Transverse colon (tissue), 4 donors: ENCODE data around the gene TMEM47. TPM values are rescaled to one million over a fixed set of nuclear protein-coding genes. Genes with fewer than 3 reads are reported as not detected.

Source experiments
- DNase-seq: peaks from one replicate; pipeline ENCODE4 v3.0.0-alpha.2; 2019
- H3K27ac ChIP-seq, 4 donors: fragments of 200-600 bp; sonication (generic); 2 replicates each; pipeline ENCODE4 v1.5.1; 2016 to 2018; ENCODE audit warnings: inconsistent platforms in 4 of 4
- H3K27me3 ChIP-seq: fragments of 200-600 bp; sonication (generic); 2 replicates; pipeline ENCODE4 v1.5.1; 2017; ENCODE audit warnings: inconsistent platforms
- H3K36me3 ChIP-seq, 4 donors: fragments of 200-600 bp; sonication (generic); 2 replicates each; pipeline ENCODE4 v1.5.1; 2017 to 2019; ENCODE audit warnings: inconsistent platforms in 4 of 4
- H3K4me1 ChIP-seq, 4 donors: fragments of 200-600 bp; sonication (generic); 2 replicates each; pipeline ENCODE4 v1.5.1; 2017 to 2020; ENCODE audit warnings: inconsistent platforms in 4 of 4
- H3K4me3 ChIP-seq, 4 donors: fragments of 200-600 bp; sonication (generic); 1 replicate in 1 of 4; 2 replicates in 3 of 4; pipeline versions ENCODE4 v1.5.1 to v1.6.1; 2017 to 2019; ENCODE audit warnings: inconsistent platforms in 4 of 4
- H3K9me3 ChIP-seq, 2 donors: fragments of 200-600 bp; sonication (generic); 2 replicates each; pipeline ENCODE4 v1.5.1; 2017 to 2019; ENCODE audit warnings: inconsistent platforms in 2 of 2
- EP300 ChIP-seq: sonication (generic); formaldehyde crosslinking; IDR thresholded peaks from one replicate; pipeline ENCODE4 v1.6.1; 2017; ENCODE audit warnings: antibody characterized with exemption, low read depth
- POLR2A ChIP-seq: fragments of 450-650 bp; IDR thresholded peaks from one replicate; pipeline ENCODE4 v1.6.1; 2016; ENCODE audit warnings: antibody characterized with exemption, mild to moderate bottlenecking, moderate library complexity
- POLR2AphosphoS5 ChIP-seq, 3 donors: sonication (generic); formaldehyde crosslinking; IDR thresholded peaks; one replicate each; pipeline ENCODE4 v1.6.1; 2016; ENCODE audit warnings: antibody characterized with exemption in 3 of 3
- WGBS, 2 donors: methylation state at CpG; one replicate each; pipeline ENCODE4 v1.1.5; 2018; ENCODE audit warnings: low coverage in 1 of 2; 5-methylcytosine and 5-hydroxymethylcytosine counted together
- in situ Hi-C, 4 donors: fragments of 200-750 bp; cut with MboI; loops; one replicate each; pipeline versions ENCODE4 v1.15.0 to v1.15.1; 2017; ENCODE audit warnings: low sequenced_read_pairs in 3 of 4, low pct_ligation_motif_present in 1 of 4, low pct_unique_long_range_greater_than_20kb in 1 of 4
- intact Hi-C: fragments of 100-400 bp; cut with DNase I; formaldehyde crosslinking; loops from one replicate; pipeline ENCODE4 v1.15.1; 2023; ENCODE audit warnings: low total_unique reads
- total RNA-seq, 4 donors: library from RNA; depleted of rRNA; stranded (reverse); fragments of >200 nt; gene quantifications; one replicate each; pipeline ENCODE4 v1.1.0, GENCODE V29; 2016
- TF ChIP-seq, protein P1 (sequence below), 5 experiments: fragments of 200-600 bp in 3 of 5; fragments of 450-650 bp in 2 of 5; sonication (generic) in 3 of 5; IDR thresholded peaks; 1 replicate in 2 of 5; 2 replicates in 3 of 5; pipeline ENCODE4 v1.5.1; 2016 to 2017; ENCODE audit warnings: antibody characterized with exemption in 5 of 5, inconsistent platforms in 3 of 5, mild to moderate bottlenecking in 2 of 5, moderate library complexity in 1 of 5

Gene TMEM47
- total RNA-seq, 4 donors from 2014 or later = 14.9 to 20.8 (median 16.2) TPM

DNA sequence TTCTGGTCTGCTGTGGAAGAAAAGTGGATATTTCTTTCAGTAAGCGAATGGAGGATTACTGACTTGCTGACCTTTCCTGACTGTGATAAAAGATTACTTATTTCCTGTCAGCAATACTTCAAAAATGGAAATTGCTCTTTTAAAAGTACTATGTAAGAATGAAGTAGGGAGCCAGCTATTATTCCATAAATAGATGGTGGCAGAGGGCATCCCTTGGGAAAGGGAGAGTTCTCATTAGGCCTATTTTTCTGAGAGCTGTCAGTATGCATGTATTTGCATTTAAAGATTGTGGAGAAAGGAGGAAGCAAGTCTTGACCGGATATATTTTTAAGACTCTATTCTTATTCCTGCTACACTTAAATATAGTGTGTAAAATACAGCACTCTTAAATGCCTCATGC, 37.2 kb downstream of the TMEM47 start:
- 75 to 83% methylated on average over 1 to 2 of the region's 2 CpGs for WGBS, 2 donors
- no peak overlapping the region for H3K27ac ChIP-seq
- H3K9me3 ChIP-seq = no peaks in the 10 kb centered on the region
- DNase-seq = no peak
- no peak overlapping the region for H3K4me3 ChIP-seq
- in situ Hi-C loops = no loop called here
- intact Hi-C loops = no loop called here
- TF ChIP-seq POLR2AphosphoS5 (IDR thresholded peaks at IDR 0.05) (no peak), EP300 (no peak), POLR2A (no peak)
- TF ChIP-seq, protein P1, sequence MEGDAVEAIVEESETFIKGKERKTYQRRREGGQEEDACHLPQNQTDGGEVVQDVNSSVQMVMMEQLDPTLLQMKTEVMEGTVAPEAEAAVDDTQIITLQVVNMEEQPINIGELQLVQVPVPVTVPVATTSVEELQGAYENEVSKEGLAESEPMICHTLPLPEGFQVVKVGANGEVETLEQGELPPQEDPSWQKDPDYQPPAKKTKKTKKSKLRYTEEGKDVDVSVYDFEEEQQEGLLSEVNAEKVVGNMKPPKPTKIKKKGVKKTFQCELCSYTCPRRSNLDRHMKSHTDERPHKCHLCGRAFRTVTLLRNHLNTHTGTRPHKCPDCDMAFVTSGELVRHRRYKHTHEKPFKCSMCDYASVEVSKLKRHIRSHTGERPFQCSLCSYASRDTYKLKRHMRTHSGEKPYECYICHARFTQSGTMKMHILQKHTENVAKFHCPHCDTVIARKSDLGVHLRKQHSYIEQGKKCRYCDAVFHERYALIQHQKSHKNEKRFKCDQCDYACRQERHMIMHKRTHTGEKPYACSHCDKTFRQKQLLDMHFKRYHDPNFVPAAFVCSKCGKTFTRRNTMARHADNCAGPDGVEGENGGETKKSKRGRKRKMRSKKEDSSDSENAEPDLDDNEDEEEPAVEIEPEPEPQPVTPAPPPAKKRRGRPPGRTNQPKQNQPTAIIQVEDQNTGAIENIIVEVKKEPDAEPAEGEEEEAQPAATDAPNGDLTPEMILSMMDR (IDR thresholded peaks at IDR 0.05) = no peak
- no peaks in the 10 kb centered on the region for H3K27me3 ChIP-seq
- H3K4me1 ChIP-seq = no peaks in the 10 kb centered on the region
- H3K36me3 ChIP-seq = no peaks in the 10 kb centered on the region

DNA sequence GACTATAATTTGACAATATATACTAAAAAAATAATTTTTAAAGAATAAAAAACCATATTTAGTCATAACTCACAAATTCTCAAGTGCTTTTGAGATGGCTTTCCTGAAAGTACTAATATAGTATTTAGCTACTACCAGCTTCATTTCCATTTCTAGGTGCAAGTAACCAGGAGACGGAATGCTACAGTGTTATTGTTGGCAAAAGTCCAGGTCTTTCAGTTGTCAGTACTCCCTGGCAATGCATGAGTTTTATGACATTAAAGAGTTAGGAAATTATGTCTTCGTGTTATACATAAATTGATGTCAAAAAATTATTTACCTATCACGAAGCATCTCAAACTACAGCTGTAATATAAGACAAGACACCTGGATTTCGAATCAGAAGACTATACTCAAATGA, 45.0 kb downstream of the TMEM47 start:
- no peaks in the 10 kb centered on the region for H3K4me1 ChIP-seq
- TF ChIP-seq POLR2A (no peak), POLR2AphosphoS5 (IDR thresholded peaks at IDR 0.05) (no peak), EP300 (no peak)
- TF ChIP-seq, protein P1 (IDR thresholded peaks at IDR 0.05) = no peak
- intact Hi-C loops = no loop called here
- 40% methylated on average over 2 to 4 of the region's 4 CpGs for WGBS, 2 donors
- in situ Hi-C loops = no loop called here
- no peak overlapping the region for H3K4me3 ChIP-seq
- DNase-seq = no peak
- H3K27ac ChIP-seq = no peak overlapping the region
- no peaks in the 10 kb centered on the region for H3K36me3 ChIP-seq
- H3K9me3 ChIP-seq = no peaks in the 10 kb centered on the region
- no peaks in the 10 kb centered on the region for H3K27me3 ChIP-seq

DNA sequence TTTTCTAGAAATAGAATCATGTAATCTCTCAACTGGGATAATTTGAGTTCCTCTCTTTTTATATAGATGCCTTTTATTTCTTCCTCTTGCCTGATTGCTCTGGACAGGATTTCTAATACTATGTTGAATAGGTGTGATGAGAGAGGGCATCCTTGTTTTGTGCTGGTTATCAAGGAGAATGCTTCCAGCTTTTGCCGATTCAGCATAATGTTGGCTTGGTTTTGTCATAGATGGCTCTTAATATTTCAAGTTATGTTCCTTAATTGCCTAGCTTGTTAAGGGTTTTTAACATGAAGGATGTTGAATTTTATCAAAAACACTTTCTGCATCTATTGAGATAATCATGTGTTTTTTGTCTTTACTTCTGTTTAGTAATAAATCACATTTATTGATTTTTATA, 58.7 kb downstream of the TMEM47 start:
- intact Hi-C loops (no loop called here), in situ Hi-C loops (no loop called here)
- Histone ChIP-seq H3K9me3 (no peaks in the 10 kb centered on the region), H3K4me1 (no peaks in the 10 kb centered on the region), H3K27me3 (no peaks in the 10 kb centered on the region), H3K27ac (no peak overlapping the region), H3K36me3 (no peaks in the 10 kb centered on the region), H3K4me3 (no peak overlapping the region)
- TF ChIP-seq POLR2A (no peak), EP300 (no peak), POLR2AphosphoS5 (IDR thresholded peaks at IDR 0.05) (no peak)
- TF ChIP-seq, protein P1 (IDR thresholded peaks at IDR 0.05) = no peak
- no peak for DNase-seq
- WGBS, 2 donors = 61% methylated on average over 1 of the region's 1 CpG; no CpG with 5 or more reads in 1 of the 2 donors

DNA sequence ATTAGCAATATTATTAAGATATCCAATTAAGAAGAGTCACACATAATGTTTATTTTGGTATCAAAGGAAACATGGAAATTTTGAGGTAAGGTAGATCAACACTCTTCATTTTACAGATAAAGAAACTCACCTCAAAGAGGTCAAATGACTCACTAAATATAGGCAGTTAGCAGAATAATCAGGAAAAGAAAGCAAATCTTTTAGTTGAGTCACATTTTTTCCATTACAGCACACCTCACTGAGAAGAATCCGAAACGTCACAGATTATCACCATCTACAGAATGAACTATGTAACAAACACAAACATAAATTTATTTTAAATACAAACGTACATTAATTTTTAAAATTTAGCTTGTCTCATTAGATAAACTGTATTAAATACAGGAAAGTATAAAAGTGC, 70.1 kb downstream of the TMEM47 start:
- H3K4me1 ChIP-seq = no peaks in the 10 kb centered on the region
- no peaks in the 10 kb centered on the region for H3K9me3 ChIP-seq
- WGBS, 2 donors = 70 to 90% methylated on average over 3 of the region's 3 CpGs
- in situ Hi-C loops (no loop called here), intact Hi-C loops (no loop called here)
- H3K4me3 ChIP-seq = no peak overlapping the region
- H3K27me3 ChIP-seq = no peaks in the 10 kb centered on the region
- no peak overlapping the region for H3K27ac ChIP-seq
- H3K36me3 ChIP-seq = no peaks in the 10 kb centered on the region
- DNase-seq = no peak
- TF ChIP-seq POLR2AphosphoS5 (IDR thresholded peaks at IDR 0.05) (no peak), POLR2A (no peak), EP300 (no peak)
- TF ChIP-seq, protein P1 (IDR thresholded peaks at IDR 0.05) = no peak
